ENCODE data around the gene RAP1A. TPM values are rescaled to one million over a fixed set of nuclear protein-coding genes. Genes with fewer than 3 reads are reported as not detected.

The RAP1A gene
- total and polyA plus RNA-seq, 2 donors (not counting 3 experiments of a cell fraction or from before 2014, with no cell fraction given) = 17.8 to 56.4 TPM

GRCh38 chr1:111735858-111736544 lies 116.4 kb downstream of the RAP1A start:
- Histone ChIP-seq H3K9ac (replicated peaks; ENCODE audit: extremely low read depth, insufficient read depth, low read length) (no peak overlapping the region), H3K36me3 (ENCODE audit: control insufficient read depth in 2 of 2, extremely low read depth in 1 of 2, insufficient read depth in 2 of 2, low read length in 2 of 2) (no peaks in the 10 kb centered on the region), H3K4me2 (ENCODE audit: insufficient read depth, low read length) (no peak overlapping the region), H3K4me3 (replicated peaks in 1 of 3; ENCODE audit: insufficient read depth in 1 of 3, low read depth in 1 of 3, low read length in 3 of 3) (no peak overlapping the region), H3K9me1 (replicated peaks; ENCODE audit: control insufficient read depth, extremely low read depth, insufficient read depth, low read length) (no peaks in the 10 kb centered on the region), H2AFZ (ENCODE audit: low read depth, low read length) (no peak overlapping the region), H3K9me3 (replicated peaks; ENCODE audit: control insufficient read depth, insufficient read depth, low read length) (no peaks in the 10 kb centered on the region), H4K20me1 (replicated peaks; ENCODE audit: control insufficient read depth, extremely low read depth, insufficient read depth, low read length) (no peaks in the 10 kb centered on the region), H3K4me1 (ENCODE audit: control insufficient read depth, extremely low read depth, insufficient read depth, low read length) (peaks cover 44% of the 10 kb centered on the region), H3K79me2 (ENCODE audit: control insufficient read depth, insufficient read depth, low read length) (no peaks in the 10 kb centered on the region), H3K27me3 (ENCODE audit: control insufficient read depth in 2 of 2, insufficient read depth in 2 of 2, low read length in 2 of 2) (peaks cover 0 to 1% of the 10 kb centered on the region in 2 experiments), H3K27ac (ENCODE audit: insufficient read depth, low read depth, low read length) (no peak overlapping the region)
- ChIA-PET POLR2A (interaction anchor here (0.7 kb wide), 1 partner anchor 19 kb away, joined by 3 read pairs; no protein-coding TSS in a partner anchor), CTCF (interaction anchor here (0.9 to 6.2 kb wide), 5 partner anchors 9 to 228 kb away, joined by 3 to 66 read pairs (median 6); no protein-coding TSS in a partner anchor)
- BruUV-seq (replicated peaks) = no TSS peak
- intact Hi-C loops (cut with micrococcal nuclease) (loop anchor here (10.0 kb wide), 1 partner anchor 771 kb away; the partner anchor contains the start of gene LRIF1), dilution Hi-C loops (cut with MboI; ENCODE audit: extremely low pct_ligation_motif_present, low sequenced_read_pairs) (no loop called here)
- DNase-seq (ENCODE audit: low read depth, low spot score) (no peak), FAIRE-seq (no peak)
- TF ChIP-seq POLR2AphosphoS5 (IDR thresholded peaks at IDR 0.05; ENCODE audit: insufficient read depth, low read depth, low read length) (no peak), MAX (IDR thresholded peaks at IDR 0.05; ENCODE audit: insufficient read depth, insufficient read length) (no peak), MYC (IDR thresholded peaks at IDR 0.05; ENCODE audit: low read depth, low read length) (no peak), GATA2 (IDR thresholded peaks at IDR 0.05; ENCODE audit: insufficient read depth, insufficient read length, low read depth, low read length) (no peak), EZH2 (IDR thresholded peaks at IDR 0.05; ENCODE audit: borderline replicate concordance, low read depth, low read length, severe bottlenecking) (no peak), POLR2A (IDR thresholded peaks at IDR 0.05; ENCODE audit: low read depth, low read length) (no peak), CTCF (IDR thresholded peaks at IDR 0.05; ENCODE audit: extremely low read depth in 1 of 2, insufficient read depth in 1 of 2, low read depth in 1 of 2, low read length in 2 of 2) (no peak), JUN (IDR thresholded peaks at IDR 0.05; ENCODE audit: borderline replicate concordance, insufficient read depth, insufficient read length, low read depth) (no peak), FOS (IDR thresholded peaks at IDR 0.05; ENCODE audit: borderline replicate concordance, insufficient read depth, low read length) (no peak)
